Lower lobe of right lung (tissue), 2 donors: ENCODE results near the gene MFRP. TPM values are rescaled to one million over a fixed set of nuclear protein-coding genes. Genes with fewer than 3 reads are reported as not detected.

ENCODE experiments used
- ATAC-seq, 2 donors: fragments of 200-7000 bp; cut with Tn5 transposase; one replicate each; pipeline ENCODE4 v1.9.1; 2020 to 2022; ENCODE audit warnings: mild to moderate bottlenecking in 2 of 2, moderate library complexity in 2 of 2
- DNase-seq: peaks from one replicate; pipeline ENCODE4 v3.0.0-alpha.2; 2020
- H3K27ac ChIP-seq: fragments of 200-600 bp; one replicate; pipeline ENCODE4 v1.8.0; 2022
- H3K27me3 ChIP-seq: fragments of 200-600 bp; one replicate; pipeline ENCODE4 v1.8.0; 2022; ENCODE audit warnings: low read depth
- H3K36me3 ChIP-seq: fragments of 200-600 bp; one replicate; pipeline ENCODE4 v1.8.0; 2022; ENCODE audit warnings: mild to moderate bottlenecking
- H3K4me1 ChIP-seq: fragments of 200-600 bp; one replicate; pipeline ENCODE4 v1.8.0; 2022
- H3K4me3 ChIP-seq: fragments of 200-600 bp; one replicate; pipeline ENCODE4 v1.8.0; 2022; ENCODE audit warnings: mild to moderate bottlenecking
- H3K9me3 ChIP-seq: fragments of 200-600 bp; one replicate; pipeline ENCODE4 v1.8.0; 2022
- CTCF ChIP-seq: fragments of 200-600 bp; IDR thresholded peaks from one replicate; pipeline ENCODE4 v1.8.0; 2022; ENCODE audit warnings: antibody characterized with exemption, mild to moderate bottlenecking
- intact Hi-C: fragments of 100-400 bp; cut with DNase I; formaldehyde crosslinking; loops from one replicate; pipeline ENCODE4 v1.11.0; 2022
- total RNA-seq: library from RNA; stranded (reverse); fragmentation: NEBNext Ultra II Directional; extraction: Animal tissue kit (Norgen Biotek cat#: 25700); gene quantifications from one replicate; pipeline ENCODE4 v1.2.1, GENCODE V29; 2021
- donor health status: DM: no; HTN: yes; CAD: no; lungs with severe emphysema.

Gene MFRP
- total RNA-seq, 1 donor from 2014 or later: not detected

GRCh38 chr11:119314726-119315125 lies 31.8 kb downstream of the MFRP start:
- ATAC-seq: no peak
- no peak for DNase-seq
- Histone ChIP-seq H3K27ac (peak overlapping the region; percentile 90), H3K4me1 (peaks cover 52% of the 10 kb centered on the region), H3K4me3 (peak overlapping the region; percentile 51), H3K9me3 (no peaks in the 10 kb centered on the region), H3K27me3 (peaks cover 45% of the 10 kb centered on the region), H3K36me3 (peaks cover 21% of the 10 kb centered on the region)
- intact Hi-C loops: no loop called here
- no peak for TF ChIP-seq CTCF

GRCh38 chr11:119310682-119311052 lies 35.8 kb downstream of the MFRP start:
- H3K4me3 ChIP-seq: no peak overlapping the region
- no peak for ATAC-seq
- peaks cover 13% of the 10 kb centered on the region for H3K4me1 ChIP-seq
- H3K27ac ChIP-seq: no peak overlapping the region
- no peak for DNase-seq
- no peaks in the 10 kb centered on the region for H3K9me3 ChIP-seq
- H3K27me3 ChIP-seq: peaks cover 14% of the 10 kb centered on the region
- TF ChIP-seq CTCF: no peak
- intact Hi-C loops: no loop called here
- H3K36me3 ChIP-seq: peaks cover 48% of the 10 kb centered on the region

GRCh38 chr11:119309953-119310681 lies 36.4 kb downstream of the MFRP start:
- no peaks in the 10 kb centered on the region for H3K9me3 ChIP-seq
- no peak for DNase-seq
- intact Hi-C loops: no loop called here
- peaks cover 48% of the 10 kb centered on the region for H3K36me3 ChIP-seq
- H3K27ac ChIP-seq: no peak overlapping the region
- peak in 1 of 2 donors; percentile 4 for ATAC-seq
- no peak for TF ChIP-seq CTCF
- peaks cover 8% of the 10 kb centered on the region for H3K4me1 ChIP-seq
- H3K4me3 ChIP-seq: no peak overlapping the region
- peaks cover 8% of the 10 kb centered on the region for H3K27me3 ChIP-seq

- no peak for TF ChIP-seq CTCF
- ATAC-seq (no peak), DNase-seq (no peak)
- H3K36me3 ChIP-seq: peaks cover 46% of the 10 kb centered on the region
- peaks cover 2% of the 10 kb centered on the region for H3K27me3 ChIP-seq
- intact Hi-C loops: no loop called here
- no peaks in the 10 kb centered on the region for H3K9me3 ChIP-seq
- peaks cover under 1% of the 10 kb centered on the region for H3K4me1 ChIP-seq
- H3K27ac ChIP-seq: no peak overlapping the region
- H3K4me3 ChIP-seq: no peak overlapping the region
These were observed 37.1 kb downstream of the MFRP start for GRCh38 chr11:119309411-119309810.

GRCh38 chr11:119307974-119308373 lies 38.5 kb downstream of the MFRP start:
- no peak for TF ChIP-seq CTCF
- Histone ChIP-seq H3K36me3 (peaks cover 53% of the 10 kb centered on the region), H3K27ac (no peak overlapping the region), H3K4me3 (no peak overlapping the region), H3K27me3 (no peaks in the 10 kb centered on the region), H3K4me1 (no peaks in the 10 kb centered on the region), H3K9me3 (no peaks in the 10 kb centered on the region)
- ATAC-seq: no peak
- no peak for DNase-seq
- intact Hi-C loops: no loop called here
